GM21526 (cell line): Measurements from ENCODE around the gene KIR2DL1.
"Not testable (repeated sequence)": the region's sequence is repeated elsewhere in the genome, so short reads cannot be mapped to it uniquely, and the experiment has no call there.

Source experiments
- ATAC-seq: cut with Tn5 transposase; IDR thresholded peaks from one replicate; pipeline ENCODE4 v1.9.1; 2021; ENCODE audit warnings: moderate library complexity; ENCODE audit not compliant: unreplicated experiment, low FRiP score

The KIR2DL1 gene

GRCh38 chr19:54817670-54818536 lies 48.3 kb downstream of the KIR2DL1 start:
- ATAC-seq: no peak

GRCh38 chr19:54824416-54824815 lies 54.8 kb downstream of the KIR2DL1 start:
- ATAC-seq: not testable (repeated sequence)

DNA sequence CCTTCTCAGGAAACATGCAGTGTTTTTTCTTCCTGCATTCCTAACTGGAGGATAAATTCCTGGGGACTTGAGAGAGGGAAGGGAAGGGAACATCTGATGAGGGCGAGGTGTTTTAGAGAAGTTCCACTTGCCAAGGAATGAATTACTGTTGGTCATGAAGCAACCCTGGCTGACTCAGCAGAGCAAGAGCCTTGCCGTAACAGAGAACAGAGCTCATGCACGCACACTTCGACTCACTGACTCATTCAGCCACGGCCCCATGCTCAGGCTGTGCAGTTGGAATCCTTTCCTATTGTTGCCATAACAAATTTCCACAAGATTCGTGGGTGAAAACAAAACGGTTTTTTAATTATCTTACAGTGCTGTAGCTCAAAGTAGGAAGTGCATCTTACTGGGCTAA lies 55.7 kb downstream of the KIR2DL1 start:
- not testable (repeated sequence) for ATAC-seq

- ATAC-seq: not testable (repeated sequence)
Measured at GRCh38 chr19:54828064-54828463, 58.5 kb downstream of the KIR2DL1 start.

GRCh38 chr19:54832496-54832895 lies 62.9 kb downstream of the KIR2DL1 start, which contains the start of gene KIR2DS4:
Gene KIR2DS4 (plus strand): TSS chr19:54832676.
- not testable (repeated sequence) for ATAC-seq
